ENCODE measurements around the gene MT2A.

GRCh38 chr16:56616608-56617211 is 8.3 kb downstream of the MT2A start:
- TF ChIP-seq POLR2A (IDR thresholded peaks at IDR 0.05) (no peak), EP300 (IDR thresholded peaks at IDR 0.05) (no peak), CTCF (IDR thresholded peaks at IDR 0.05) (no peak)
